GM10266 (cell line): ENCODE data around the gene ITPKA.

ENCODE experiments used
- DNase-seq: peaks from one replicate; pipeline ENCODE4 v3.0.0; 2012; ENCODE audit errors: extremely low spot score
- TF ChIP-seq, protein P1 (sequence below): IDR thresholded peaks from 2 replicates; pipeline ENCODE4 v1.5.1; 2012; ENCODE audit warnings: mild to moderate bottlenecking, low read depth; ENCODE audit not compliant: control insufficient read depth, insufficient read depth; ENCODE audit errors: missing control alignments

ITPKA gene

DNA sequence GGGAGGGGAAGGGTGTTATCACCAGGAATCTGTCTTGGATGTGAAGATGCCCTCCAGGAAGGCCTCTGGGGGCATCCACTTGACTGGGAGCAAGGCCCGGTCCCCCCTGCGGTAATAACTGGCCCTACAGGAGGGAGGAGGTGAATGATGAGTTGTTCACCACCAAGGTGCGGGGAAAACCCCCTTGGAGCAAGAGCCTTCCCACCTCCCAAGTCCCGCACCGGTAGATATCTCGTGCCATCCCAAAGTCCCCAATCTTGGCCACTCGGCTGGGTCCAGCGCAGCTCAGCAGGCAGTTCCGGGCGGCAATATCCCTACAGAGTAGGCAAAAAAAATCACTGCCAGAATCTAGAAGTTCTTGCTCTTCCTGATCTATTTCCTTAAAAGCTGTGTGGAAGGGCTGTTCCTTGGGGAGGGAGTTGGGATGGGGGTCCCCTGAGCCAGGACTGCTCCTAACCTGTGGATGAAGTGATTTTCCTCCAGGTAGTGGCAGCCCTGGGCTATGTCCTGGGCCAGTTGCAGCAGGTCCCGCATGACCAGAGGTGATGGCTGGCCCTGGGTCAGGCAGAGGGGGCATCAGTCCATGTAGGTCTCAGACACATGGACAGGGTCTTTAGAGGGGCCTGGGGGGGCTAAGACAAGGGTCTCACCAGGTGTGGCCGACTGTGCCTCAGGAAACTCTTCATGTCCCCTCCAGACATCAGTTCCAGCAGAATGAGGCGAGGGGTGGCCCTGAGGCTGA, 11.2 kb downstream of the ITPKA start:
- TF ChIP-seq, protein P1, sequence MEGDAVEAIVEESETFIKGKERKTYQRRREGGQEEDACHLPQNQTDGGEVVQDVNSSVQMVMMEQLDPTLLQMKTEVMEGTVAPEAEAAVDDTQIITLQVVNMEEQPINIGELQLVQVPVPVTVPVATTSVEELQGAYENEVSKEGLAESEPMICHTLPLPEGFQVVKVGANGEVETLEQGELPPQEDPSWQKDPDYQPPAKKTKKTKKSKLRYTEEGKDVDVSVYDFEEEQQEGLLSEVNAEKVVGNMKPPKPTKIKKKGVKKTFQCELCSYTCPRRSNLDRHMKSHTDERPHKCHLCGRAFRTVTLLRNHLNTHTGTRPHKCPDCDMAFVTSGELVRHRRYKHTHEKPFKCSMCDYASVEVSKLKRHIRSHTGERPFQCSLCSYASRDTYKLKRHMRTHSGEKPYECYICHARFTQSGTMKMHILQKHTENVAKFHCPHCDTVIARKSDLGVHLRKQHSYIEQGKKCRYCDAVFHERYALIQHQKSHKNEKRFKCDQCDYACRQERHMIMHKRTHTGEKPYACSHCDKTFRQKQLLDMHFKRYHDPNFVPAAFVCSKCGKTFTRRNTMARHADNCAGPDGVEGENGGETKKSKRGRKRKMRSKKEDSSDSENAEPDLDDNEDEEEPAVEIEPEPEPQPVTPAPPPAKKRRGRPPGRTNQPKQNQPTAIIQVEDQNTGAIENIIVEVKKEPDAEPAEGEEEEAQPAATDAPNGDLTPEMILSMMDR, result no peak
- DNase-seq, result peak; percentile 21

DNA sequence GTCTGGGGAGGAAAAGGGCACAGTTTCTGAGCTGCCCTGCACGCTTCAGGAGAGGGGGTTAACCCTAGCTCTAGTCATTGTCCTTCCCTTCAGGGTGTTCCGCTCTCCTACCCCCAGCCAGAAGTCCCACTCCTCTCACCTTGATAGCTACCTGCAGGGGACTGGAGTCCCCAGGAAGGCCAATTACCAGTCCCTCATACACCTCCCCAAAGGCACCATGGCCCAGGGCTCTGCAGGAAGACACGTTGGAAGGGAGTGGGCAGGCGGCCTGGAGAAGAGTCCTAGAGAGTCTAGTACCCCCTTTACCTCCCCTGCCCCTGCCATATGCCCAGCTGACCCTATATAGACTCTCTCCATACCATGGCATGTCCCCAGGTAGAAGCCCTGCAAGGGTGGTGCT, 12.1 kb downstream of the ITPKA start:
- no peak for DNase-seq
- TF ChIP-seq, protein P1, result no peak

DNA sequence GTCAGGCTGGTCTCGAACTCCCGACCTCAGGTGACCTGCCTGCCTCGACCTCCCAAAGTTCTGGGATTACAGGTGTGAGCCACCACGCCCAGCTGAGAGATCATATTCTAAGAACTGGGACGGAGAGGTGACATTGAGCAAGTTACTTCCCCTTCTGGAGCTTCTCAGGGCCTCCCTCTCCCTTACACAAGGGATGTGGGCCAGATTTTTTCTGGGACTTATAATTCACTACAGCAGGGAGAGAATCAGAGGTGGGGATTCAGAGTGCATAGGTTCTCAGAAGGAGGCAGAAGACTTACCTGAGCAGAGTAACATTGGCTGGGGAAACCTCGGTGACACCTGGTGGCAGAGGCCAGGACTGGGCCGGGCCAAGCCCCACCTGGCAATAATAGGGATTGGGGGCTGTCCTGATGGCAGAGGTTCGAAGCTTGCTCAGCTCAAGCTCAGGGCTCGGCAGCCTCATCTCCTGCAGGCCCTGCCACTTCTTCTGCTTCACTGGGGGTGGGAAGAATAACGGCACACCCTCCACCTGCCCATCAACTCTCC, 13.2 kb downstream of the ITPKA start:
- TF ChIP-seq, protein P1, result peak; percentile 28
- peak; percentile 25 for DNase-seq

DNA sequence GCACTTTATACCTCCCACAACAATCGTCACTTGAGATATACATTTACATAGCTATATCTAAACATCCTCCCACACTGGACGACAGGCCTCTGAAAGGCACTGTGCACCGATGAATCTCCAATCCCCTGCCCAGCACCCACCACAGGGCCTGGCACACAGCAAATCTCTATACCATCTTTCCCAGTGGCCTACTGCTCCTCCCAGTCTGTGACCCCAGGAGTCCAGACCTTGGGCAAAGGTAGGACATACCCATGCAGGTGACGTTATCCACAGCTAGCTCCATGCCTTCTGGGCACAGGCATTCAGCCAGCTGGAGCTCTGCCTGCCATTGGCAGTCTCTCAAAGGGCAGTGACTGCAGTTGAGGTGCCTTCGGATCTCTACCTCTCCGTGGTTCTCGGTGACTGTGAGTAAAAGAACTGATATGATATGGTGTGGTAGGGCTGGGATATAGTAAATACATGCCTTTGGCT, 14.2 kb downstream of the ITPKA start:
- DNase-seq, result no peak
- TF ChIP-seq, protein P1, result no peak

DNA sequence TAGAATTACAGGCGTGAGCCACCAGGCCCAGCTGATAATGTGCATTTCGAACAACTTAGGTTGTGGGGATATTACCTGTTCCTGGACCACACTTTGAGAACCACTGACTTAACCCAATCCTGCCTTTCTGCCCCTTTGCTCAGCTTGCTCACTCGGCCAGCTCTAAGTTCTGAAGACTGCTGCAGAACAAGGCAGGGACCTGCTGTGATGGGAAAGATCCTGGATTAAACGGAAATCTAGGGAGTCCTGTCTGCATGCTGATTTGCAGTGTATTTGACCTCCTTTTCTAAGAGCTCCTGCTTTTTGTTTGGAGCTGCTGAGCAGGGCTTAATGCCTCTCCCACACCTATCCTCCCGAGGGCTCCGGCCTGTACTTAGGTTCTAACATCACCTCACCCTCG, 17.1 kb downstream of the ITPKA start:
- peak; percentile 27 for DNase-seq
- TF ChIP-seq, protein P1, result no peak

DNA sequence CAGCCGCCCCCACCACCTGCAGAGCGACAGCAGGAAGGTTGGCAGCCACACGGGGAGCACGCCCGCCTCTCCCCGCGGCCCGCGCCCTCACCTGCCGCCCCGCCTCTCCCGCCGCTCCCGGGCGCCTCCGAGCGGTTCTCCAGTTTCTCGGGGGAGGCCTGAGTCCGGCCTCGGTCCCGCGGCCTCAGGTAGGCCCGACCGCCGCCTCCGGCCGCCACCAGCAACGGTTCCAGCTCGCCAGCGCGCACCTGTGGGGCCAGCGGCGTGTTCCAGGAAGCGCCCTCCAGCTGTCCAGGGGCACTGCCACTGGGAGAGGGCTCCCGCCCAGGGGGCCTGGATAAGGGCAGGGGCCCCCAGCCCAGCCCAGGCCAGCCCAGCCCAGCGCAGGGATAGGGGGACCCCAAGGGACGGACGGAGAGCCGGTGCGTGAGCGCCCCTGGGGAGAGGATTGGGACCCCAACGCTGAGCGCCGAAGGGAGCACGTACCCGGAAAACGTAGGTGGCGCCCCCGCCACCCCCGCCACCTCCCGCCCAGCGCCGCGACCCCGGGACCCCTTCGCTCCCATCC, 17.7 kb downstream of the ITPKA start:
- peak; percentile 48 for DNase-seq
- TF ChIP-seq, protein P1, result no peak

DNA sequence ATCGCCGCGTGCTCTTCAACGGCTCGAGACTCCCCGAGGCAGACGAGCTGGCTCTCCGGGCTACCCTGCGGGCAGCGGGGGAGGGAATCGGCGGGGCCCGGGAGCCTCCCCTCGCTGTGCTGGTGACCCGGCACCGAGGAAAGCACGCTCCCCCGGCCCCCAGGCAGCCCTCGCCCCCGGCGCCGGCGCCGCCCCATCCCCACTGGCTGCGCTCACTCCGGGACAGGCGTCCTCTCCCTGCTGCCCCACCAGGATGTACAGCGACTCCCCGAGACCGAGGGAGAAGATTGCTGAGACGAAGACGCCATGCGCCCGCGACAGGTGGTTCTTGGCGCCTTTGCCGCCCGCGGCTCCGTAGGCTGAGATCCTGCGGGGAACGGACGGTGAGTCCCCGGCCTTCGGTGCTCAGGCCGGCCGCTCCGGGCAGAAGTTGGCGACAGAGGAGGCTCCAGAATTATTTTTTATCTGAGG, 18.3 kb downstream of the ITPKA start:
- peak; percentile 72 for DNase-seq
- TF ChIP-seq, protein P1, result peak; percentile 18
